Activated CD8-positive, alpha-beta memory T cell treated with anti-CD3 and anti-CD28 coated beads for 1 hour (primary cell): ENCODE measurements around the gene LZTS2.

Source experiments
- DNase-seq, 2 donors: peaks; one replicate each; pipeline ENCODE4 v3.0.0-alpha.2; 2020; ENCODE audit warnings: low read depth in 1 of 2; ENCODE audit errors: extremely low read depth in 1 of 2

Gene LZTS2

GRCh38 chr10:101047961-101048892 is 48.6 kb downstream of the LZTS2 start:
- no peak for DNase-seq

- peak in 1 of 2 donors; percentile 73 for DNase-seq
Measured at GRCh38 chr10:101050208-101051069, 50.8 kb downstream of the LZTS2 start.

- no peak for DNase-seq
Measured at GRCh38 chr10:101052285-101052684, 52.7 kb downstream of the LZTS2 start.

GRCh38 chr10:101053516-101053915 is 53.9 kb downstream of the LZTS2 start:
- no peak for DNase-seq

- no peak for DNase-seq
Measured at GRCh38 chr10:101054351-101054750, 54.7 kb downstream of the LZTS2 start.

GRCh38 chr10:101054876-101055275 is 55.3 kb downstream of the LZTS2 start:
- DNase-seq, result no peak

- DNase-seq, result no peak
Measured at GRCh38 chr10:101055411-101055810, 55.8 kb downstream of the LZTS2 start.

- DNase-seq, result no peak
Measured at GRCh38 chr10:101056365-101057151, 57.0 kb downstream of the LZTS2 start.
